Ascending aorta (tissue), 2 donors: Measurements from ENCODE around the gene TMEM187. TPM values are rescaled to one million over a fixed set of nuclear protein-coding genes. Genes with fewer than 3 reads are reported as not detected.

Source experiments
- DNase-seq, 2 donors: peaks; one replicate each; pipeline ENCODE4 v3.0.0-alpha.2; 2019; ENCODE audit warnings: low spot score in 2 of 2
- H3K27ac ChIP-seq, 2 donors: fragments of 200-600 bp; sonication (generic); one replicate each; pipeline ENCODE4 v1.5.1; 2016 to 2017; ENCODE audit warnings: mild to moderate bottlenecking in 1 of 2
- H3K27me3 ChIP-seq: fragments of 200-600 bp; sonication (generic); one replicate; pipeline ENCODE4 v1.5.1; 2017
- H3K36me3 ChIP-seq, 2 donors: fragments of 200-600 bp; sonication (generic); one replicate each; pipeline ENCODE4 v1.5.1; 2016
- H3K4me1 ChIP-seq, 2 donors: fragments of 200-600 bp; sonication (generic); one replicate each; pipeline ENCODE4 v1.5.1; 2016 to 2017; ENCODE audit warnings: mild to moderate bottlenecking in 1 of 2
- H3K4me3 ChIP-seq, 2 donors: fragments of 200-600 bp; sonication (generic); one replicate each; pipeline ENCODE4 v1.5.1; 2016 to 2017; ENCODE audit warnings: mild to moderate bottlenecking in 1 of 2
- H3K9me3 ChIP-seq, 2 donors: fragments of 200-600 bp; sonication (generic); one replicate each; pipeline ENCODE4 v1.5.1; 2016
- intact Hi-C: fragments of 100-400 bp; cut with DNase I; formaldehyde crosslinking; loops from one replicate; pipeline ENCODE4 v1.15.1; 2023
- total RNA-seq: library from RNA; depleted of rRNA; stranded (reverse); fragments of >200 nt; gene quantifications from one replicate; pipeline ENCODE4 v1.1.0, GENCODE V29; 2016
- TF ChIP-seq, protein P1 (sequence below), 3 experiments: fragments of 200-600 bp in 2 of 3; fragments of 450-650 bp in 1 of 3; sonication (generic) in 2 of 3; IDR thresholded peaks; one replicate each; pipeline ENCODE4 v1.5.1; 2016 to 2019; ENCODE audit warnings: antibody characterized with exemption in 3 of 3, mild to moderate bottlenecking in 1 of 3, moderate library complexity in 1 of 3

Gene TMEM187, protein sequence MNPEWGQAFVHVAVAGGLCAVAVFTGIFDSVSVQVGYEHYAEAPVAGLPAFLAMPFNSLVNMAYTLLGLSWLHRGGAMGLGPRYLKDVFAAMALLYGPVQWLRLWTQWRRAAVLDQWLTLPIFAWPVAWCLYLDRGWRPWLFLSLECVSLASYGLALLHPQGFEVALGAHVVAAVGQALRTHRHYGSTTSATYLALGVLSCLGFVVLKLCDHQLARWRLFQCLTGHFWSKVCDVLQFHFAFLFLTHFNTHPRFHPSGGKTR
- total RNA-seq, result 4.4 TPM

DNA sequence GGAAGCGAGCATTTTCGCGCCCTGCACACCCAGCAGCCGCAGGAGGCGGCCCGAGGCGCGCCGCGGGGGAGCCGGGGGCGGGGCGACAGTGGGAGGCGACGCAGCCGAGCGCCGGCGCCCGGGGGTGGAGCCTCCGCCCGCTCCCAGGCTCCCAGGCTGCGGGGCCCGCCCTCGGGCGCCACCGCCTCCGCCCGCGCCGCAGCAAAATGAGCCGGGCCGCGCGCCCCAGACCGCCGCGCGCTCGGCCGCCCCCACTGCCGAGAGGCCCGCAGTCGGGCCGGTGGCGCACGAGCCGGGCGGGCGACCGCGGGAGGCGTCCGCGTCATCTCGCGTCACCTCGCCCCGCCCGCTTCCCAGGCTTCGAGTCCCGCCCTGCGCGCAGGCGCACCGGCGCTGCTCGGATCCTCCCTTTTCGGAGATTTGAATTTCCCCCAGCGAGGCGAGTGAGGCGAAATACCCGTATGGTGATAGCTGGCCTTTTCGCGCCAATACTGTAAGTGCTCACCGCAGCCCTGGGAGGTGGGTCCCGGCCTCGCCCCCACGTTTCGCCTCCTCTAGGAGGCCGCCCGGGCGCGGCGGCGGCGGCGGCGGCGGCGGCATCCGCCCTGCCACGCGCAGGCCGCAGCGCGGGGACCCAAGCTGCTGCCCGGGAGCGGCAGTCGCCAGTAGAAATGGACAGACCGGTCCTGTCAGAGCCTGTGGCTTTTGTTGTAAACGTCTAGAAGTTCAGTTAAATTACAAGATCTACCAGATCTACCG, at the start of gene TMEM187:
TSS of gene TMEM187 (plus strand) at position 387 of the 759 bp plus-strand sequence. CDS start 9,309 bp downstream, outside the sequence.
- H3K27ac ChIP-seq, result peak within 1 kb of the TSS; percentile 98 to 99
- H3K4me1 ChIP-seq, result peaks cover 11 to 14% of the 10 kb centered on the region in 2 donors
- no peaks in the 10 kb centered on the region for H3K9me3 ChIP-seq
- intact Hi-C loops, result loop anchor here (1.0 to 5.0 kb wide), 2 partner anchors 44 to 570 kb away; no protein-coding TSS in a partner anchor
- TF ChIP-seq, protein P1, sequence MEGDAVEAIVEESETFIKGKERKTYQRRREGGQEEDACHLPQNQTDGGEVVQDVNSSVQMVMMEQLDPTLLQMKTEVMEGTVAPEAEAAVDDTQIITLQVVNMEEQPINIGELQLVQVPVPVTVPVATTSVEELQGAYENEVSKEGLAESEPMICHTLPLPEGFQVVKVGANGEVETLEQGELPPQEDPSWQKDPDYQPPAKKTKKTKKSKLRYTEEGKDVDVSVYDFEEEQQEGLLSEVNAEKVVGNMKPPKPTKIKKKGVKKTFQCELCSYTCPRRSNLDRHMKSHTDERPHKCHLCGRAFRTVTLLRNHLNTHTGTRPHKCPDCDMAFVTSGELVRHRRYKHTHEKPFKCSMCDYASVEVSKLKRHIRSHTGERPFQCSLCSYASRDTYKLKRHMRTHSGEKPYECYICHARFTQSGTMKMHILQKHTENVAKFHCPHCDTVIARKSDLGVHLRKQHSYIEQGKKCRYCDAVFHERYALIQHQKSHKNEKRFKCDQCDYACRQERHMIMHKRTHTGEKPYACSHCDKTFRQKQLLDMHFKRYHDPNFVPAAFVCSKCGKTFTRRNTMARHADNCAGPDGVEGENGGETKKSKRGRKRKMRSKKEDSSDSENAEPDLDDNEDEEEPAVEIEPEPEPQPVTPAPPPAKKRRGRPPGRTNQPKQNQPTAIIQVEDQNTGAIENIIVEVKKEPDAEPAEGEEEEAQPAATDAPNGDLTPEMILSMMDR (IDR thresholded peaks at IDR 0.05), result no peak
- H3K36me3 ChIP-seq, result no peaks in the 10 kb centered on the region
- peak in 1 of 2 donors; percentile 92 for DNase-seq
- no peaks in the 10 kb centered on the region for H3K27me3 ChIP-seq
- peak within 1 kb of the TSS; percentile 84 to 91 for H3K4me3 ChIP-seq

DNA sequence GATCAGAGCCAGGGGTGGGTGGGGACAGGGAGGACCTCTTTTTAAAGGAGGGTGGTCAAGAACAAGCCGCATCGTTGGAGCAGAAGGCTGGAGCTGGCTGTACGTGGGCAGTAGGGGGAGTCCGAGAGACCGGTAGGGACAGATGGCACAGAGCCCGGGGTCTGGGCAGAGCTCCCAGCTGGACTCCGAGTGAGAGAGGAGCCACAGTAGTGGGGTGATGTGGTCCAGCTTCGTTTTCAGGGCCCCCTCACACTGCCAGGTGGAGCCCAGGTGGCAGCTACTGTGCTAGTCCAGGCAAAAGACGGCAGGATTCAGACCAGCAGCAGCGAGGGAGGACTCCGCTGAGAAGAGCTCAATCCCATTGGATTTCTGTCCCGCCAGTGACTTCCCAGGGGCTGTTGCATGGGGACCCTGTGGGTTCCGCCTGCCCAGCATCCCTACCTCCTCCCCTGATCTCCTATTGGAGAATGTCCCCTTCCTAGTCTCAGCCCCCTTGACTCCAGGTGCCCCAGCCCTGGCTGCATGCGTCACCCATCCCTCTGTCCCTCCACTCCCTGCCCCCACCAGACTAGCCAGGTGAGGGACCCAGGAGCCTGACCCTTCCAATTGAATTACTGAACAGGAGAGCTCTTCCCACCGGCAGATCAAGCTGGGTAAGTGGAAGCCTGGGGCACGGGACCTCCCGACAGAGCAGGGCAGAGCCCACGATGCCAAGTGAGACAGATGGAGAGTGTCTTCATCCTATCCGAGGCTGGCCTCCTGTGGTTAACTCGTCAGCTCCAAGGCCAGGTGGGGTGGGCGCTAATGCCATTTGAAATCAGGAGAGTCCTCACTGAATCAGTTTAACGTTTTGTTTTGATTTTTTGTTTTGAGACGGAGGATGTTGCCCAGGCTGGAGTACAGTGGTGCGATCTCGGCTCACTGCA, 49.4 kb upstream of the TMEM187 start:
- H3K27ac ChIP-seq, result no peak overlapping the region
- TF ChIP-seq, protein P1 (IDR thresholded peaks at IDR 0.05), result peak in 2 of 3 experiments; percentile 57 to 65
- H3K9me3 ChIP-seq, result no peaks in the 10 kb centered on the region
- intact Hi-C loops, result loop anchor here (1.0 to 2.0 kb wide), 2 partner anchors 24 to 30 kb away; no protein-coding TSS in a partner anchor
- DNase-seq, result peak; percentile 37 to 87
- H3K27me3 ChIP-seq, result no peaks in the 10 kb centered on the region
- no peak overlapping the region for H3K4me3 ChIP-seq
- no peaks in the 10 kb centered on the region for H3K36me3 ChIP-seq
- peaks cover 8 to 9% of the 10 kb centered on the region in 2 donors for H3K4me1 ChIP-seq

DNA sequence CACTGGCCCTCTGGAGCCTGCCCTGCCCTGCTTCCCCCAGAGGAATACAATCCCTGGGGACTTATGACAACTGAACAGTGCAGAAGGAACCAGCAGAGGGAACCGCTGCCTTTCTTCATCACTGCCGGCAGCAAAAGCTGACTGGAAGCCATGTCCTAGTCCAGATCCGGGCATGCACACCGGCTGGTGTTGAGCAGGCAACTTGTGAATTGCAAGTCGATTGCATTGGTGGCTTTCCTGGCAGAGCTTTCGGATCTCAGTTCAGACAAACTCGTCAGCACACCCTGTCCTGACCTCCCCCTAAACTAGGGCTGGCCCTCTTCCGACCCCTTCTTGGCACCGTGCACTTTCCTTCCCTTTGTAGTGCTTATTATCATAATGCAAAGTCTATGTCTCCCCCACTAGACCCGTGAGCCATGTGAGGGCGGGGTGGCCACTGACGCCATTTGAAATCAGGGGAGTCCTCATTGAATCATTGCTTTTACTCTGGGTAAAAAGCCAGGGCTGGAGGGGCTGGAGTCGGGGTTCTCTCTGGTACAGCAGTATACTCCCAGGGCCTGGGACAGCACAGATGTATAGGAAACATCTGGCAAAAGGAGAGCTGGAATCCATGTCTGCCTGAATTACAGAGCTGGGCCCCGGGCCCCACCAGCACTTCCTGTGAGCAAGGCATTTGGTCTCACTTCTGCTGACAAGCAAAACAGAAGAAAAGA, 48.2 kb upstream of the TMEM187 start:
- no peak for DNase-seq
- Histone ChIP-seq H3K4me3 (peak overlapping the region in 1 of 2 donors; percentile 1), H3K9me3 (no peaks in the 10 kb centered on the region), H3K36me3 (no peaks in the 10 kb centered on the region), H3K27ac (no peak overlapping the region), H3K27me3 (no peaks in the 10 kb centered on the region), H3K4me1 (peaks cover 8 to 11% of the 10 kb centered on the region in 2 donors)
- intact Hi-C loops, result no loop called here
- TF ChIP-seq, protein P1 (IDR thresholded peaks at IDR 0.05), result peak in 2 of 3 experiments; percentile 3 to 18

DNA sequence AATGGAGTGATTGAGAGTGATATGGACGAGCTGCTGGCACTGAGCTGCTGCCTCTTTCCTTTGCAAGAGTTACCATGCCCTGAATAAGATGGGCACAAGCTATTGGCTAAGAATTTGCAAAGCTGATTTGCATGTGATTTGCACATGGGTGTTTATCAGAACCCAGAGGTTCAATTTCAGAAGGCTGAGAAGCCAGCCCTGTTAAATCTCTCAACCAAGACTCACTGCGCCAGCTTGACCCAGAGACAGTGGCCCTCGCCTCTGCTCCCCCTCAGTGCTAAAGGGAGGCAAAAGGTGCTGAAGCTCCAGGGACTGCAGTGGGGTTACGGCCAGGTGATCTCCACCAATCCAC, 47.2 kb upstream of the TMEM187 start:
- peak overlapping the region in 1 of 2 donors; percentile 76 for H3K4me3 ChIP-seq

More for the DNA sequence above, 47.2 kb upstream of the TMEM187 start:
- intact Hi-C loops, result no loop called here
- TF ChIP-seq, protein P1 (IDR thresholded peaks at IDR 0.05), result no peak
- Histone ChIP-seq H3K4me1 (peaks cover 8 to 11% of the 10 kb centered on the region in 2 donors), H3K27ac (no peak overlapping the region), H3K27me3 (no peaks in the 10 kb centered on the region), H3K9me3 (no peaks in the 10 kb centered on the region), H3K36me3 (peaks cover 1 to 7% of the 10 kb centered on the region in 2 donors)
- DNase-seq, result no peak
